Right lobe of liver (tissue), 4 donors: ENCODE results near the gene C19orf53.

ENCODE experiments used
- CTCF ChIP-seq, 4 donors: fragments of 200-600 bp in 3 of 4; fragments of 450-650 bp in 1 of 4; IDR thresholded peaks; one replicate each; pipeline versions ENCODE4 v1.5.1 to v1.8.0; 2016 to 2022; ENCODE audit warnings: antibody characterized with exemption in 4 of 4, mild to moderate bottlenecking in 2 of 4
- POLR2A ChIP-seq: fragments of 450-650 bp; IDR thresholded peaks from one replicate; pipeline ENCODE4 v1.6.1; 2017; ENCODE audit warnings: antibody characterized with exemption, mild to moderate bottlenecking
- donor health status: DM: no; HTN: no; CAD: no.
- donor health status: DM: no; HTN: no; CAD: no.
- donor health status: DM: no; HTN: yes; CAD: no.

GRCh38 chr19:13784731-13785452 is 10.6 kb downstream of the C19orf53 start:
- TF ChIP-seq CTCF (IDR thresholded peaks at IDR 0.05) (peak; percentile 55 to 73 (median 67)), POLR2A (no peak)
